GM12878 (cell line): ENCODE data around the gene APEX1. TPM values are rescaled to one million over a fixed set of nuclear protein-coding genes. Genes with fewer than 3 reads are reported as not detected.

Experiments used
- polyA plus RNA-seq, 11 experiments: library from polyadenylated mRNA; depleted of rRNA in 4 of 11; unstranded in 6 of 11; stranded (reverse) in 5 of 11; fragments of >200 nt; fragmentation: Nextera tagmentation in 4 of 11; fragmentation: Illumina TruSeq in 1 of 11; extraction: Ambion mirVana in 4 of 11; extraction: Trizol in 1 of 11; gene quantifications; 1 replicate in 1 of 11; 2 replicates in 10 of 11; pipeline versions ENCODE4 v1.2.1 to v1.2.3, GENCODE V29; 2011 to 2016; ENCODE audit warnings: inconsistent platforms in 2 of 11, missing spikeins in 2 of 11, low read depth in 1 of 11
- small RNA-seq: library from RNA; depleted of rRNA; stranded (forward); fragments of <200 nt; gene quantifications from one replicate; pipeline ENCODE3, GENCODE V24; 2014
- total RNA-seq, 4 experiments: library from RNA; depleted of rRNA in 3 of 4; stranded (reverse); fragments of >200 nt in 3 of 4; fragmentation: Illumina TruSeq in 1 of 4; extraction: Trizol in 1 of 4; gene quantifications; 2 replicates each; pipeline versions ENCODE4 v1.2.1 to v1.2.3, GENCODE V29; 2013 to 2021

The APEX1 gene
- total and polyA plus RNA-seq, 10 of the 15 experiments (the other 5 are each of a cell fraction or from before 2014, with no cell fraction given), result 115 to 407 (median 300) TPM

Small RNAs within 50 kb of the gene (small RNA-seq; reads per million reads assigned to genes)
- gene RNA5SP382, result 0.94 reads per million, percentile 29 among the genes with 10 or more reads in this experiment

Other genes with a start within 250 kb of the APEX1 start
Only the 7 nearest of the 18 such genes appear.
- gene TEP1, start 41.7 kb upstream of the APEX1 start, total RNA-seq (2014; rRNA removed), result 18.8 and 19.1 TPM in 2 replicates
- 14.8 TPM in 2 replicates for gene TEP1, start 41.7 kb upstream of the APEX1 start, total RNA-seq (2014; rRNA removed; fragmentation: Illumina TruSeq; extraction: Trizol)
- gene TEP1, start 41.7 kb upstream of the APEX1 start, total RNA-seq (2021), result 23.2 and 28.9 TPM in 2 replicates
- 20.7 and 22.1 TPM in 2 replicates for gene TEP1, start 41.7 kb upstream of the APEX1 start, polyA plus RNA-seq (2011; rRNA removed)
- 29.7 and 48.4 TPM in 2 replicates for gene TEP1, start 41.7 kb upstream of the APEX1 start, polyA plus RNA-seq (2014; fragmentation: Illumina TruSeq; extraction: Trizol)
- gene TEP1, start 41.7 kb upstream of the APEX1 start, polyA plus RNA-seq (2014; fragmentation: Nextera tagmentation; extraction: Ambion mirVana), result 1 to 10 TPM; 3.3 to 6.4 TPM
- gene TEP1, start 41.7 kb upstream of the APEX1 start, polyA plus RNA-seq (2014; rRNA removed), result 16.1 and 20.0 TPM in 2 replicates
- 1 to 10 TPM; 7.8 to 7.9 TPM for gene TEP1, start 41.7 kb upstream of the APEX1 start, polyA plus RNA-seq (2016; fragmentation: Nextera tagmentation; extraction: Ambion mirVana)
- gene KLHL33, start 19.1 kb upstream of the APEX1 start, total RNA-seq (2014; rRNA removed), result 0.11 TPM in 1 of 2 replicates, not detected in the other
- 0.05 TPM in 1 of 2 replicates, not detected in the other for gene KLHL33, start 19.1 kb upstream of the APEX1 start, total RNA-seq (2014; rRNA removed; fragmentation: Illumina TruSeq; extraction: Trizol)
- gene KLHL33, start 19.1 kb upstream of the APEX1 start, total RNA-seq (2021), result 0.08 TPM in 2 replicates
- 0.01 TPM in 2 replicates for gene KLHL33, start 19.1 kb upstream of the APEX1 start, polyA plus RNA-seq (2011; rRNA removed)
- not detected in 2 replicates for gene KLHL33, start 19.1 kb upstream of the APEX1 start, polyA plus RNA-seq (2014; fragmentation: Illumina TruSeq; extraction: Trizol)
- under 1 TPM in 1 of 2 experiments, not detected in 1; 0.02 TPM for gene KLHL33, start 19.1 kb upstream of the APEX1 start, polyA plus RNA-seq (2014; fragmentation: Nextera tagmentation; extraction: Ambion mirVana)
- 0.04 TPM in 2 replicates for gene KLHL33, start 19.1 kb upstream of the APEX1 start, polyA plus RNA-seq (2014; rRNA removed)
- gene KLHL33, start 19.1 kb upstream of the APEX1 start, polyA plus RNA-seq (2016; fragmentation: Nextera tagmentation; extraction: Ambion mirVana), result under 1 TPM in 1 of 2 experiments, not detected in 1; 0.16 TPM
- 67.1 and 78.1 TPM in 2 replicates for gene OSGEP, start 414 bp upstream of the APEX1 start, total RNA-seq (2014; rRNA removed)
- gene OSGEP, start 414 bp upstream of the APEX1 start, total RNA-seq (2014; rRNA removed; fragmentation: Illumina TruSeq; extraction: Trizol), result 47.9 and 49.2 TPM in 2 replicates
- 46.8 and 47.8 TPM in 2 replicates for gene OSGEP, start 414 bp upstream of the APEX1 start, total RNA-seq (2021)
- 49.6 and 56.2 TPM in 2 replicates for gene OSGEP, start 414 bp upstream of the APEX1 start, polyA plus RNA-seq (2011; rRNA removed)
- 49.4 and 57.1 TPM in 2 replicates for gene OSGEP, start 414 bp upstream of the APEX1 start, polyA plus RNA-seq (2014; fragmentation: Illumina TruSeq; extraction: Trizol)
- gene OSGEP, start 414 bp upstream of the APEX1 start, polyA plus RNA-seq (2014; fragmentation: Nextera tagmentation; extraction: Ambion mirVana), result 10 to 100 TPM; 48.9 to 49.4 TPM
- 85.6 and 88.8 TPM in 2 replicates for gene OSGEP, start 414 bp upstream of the APEX1 start, polyA plus RNA-seq (2014; rRNA removed)
- gene OSGEP, start 414 bp upstream of the APEX1 start, polyA plus RNA-seq (2016; fragmentation: Nextera tagmentation; extraction: Ambion mirVana), result 10 to 100 TPM; 76.9 to 88.9 TPM
- 29.3 and 29.7 TPM in 2 replicates for gene PIP4P1, start 6.2 kb downstream of the APEX1 start, total RNA-seq (2014; rRNA removed)
- 22.8 and 23.4 TPM in 2 replicates for gene PIP4P1, start 6.2 kb downstream of the APEX1 start, total RNA-seq (2014; rRNA removed; fragmentation: Illumina TruSeq; extraction: Trizol)
- 39.0 and 41.3 TPM in 2 replicates for gene PIP4P1, start 6.2 kb downstream of the APEX1 start, total RNA-seq (2021)
- gene PIP4P1, start 6.2 kb downstream of the APEX1 start, polyA plus RNA-seq (2011; rRNA removed), result 26.7 and 45.7 TPM in 2 replicates
- gene PIP4P1, start 6.2 kb downstream of the APEX1 start, polyA plus RNA-seq (2014; fragmentation: Illumina TruSeq; extraction: Trizol), result 38.1 and 45.8 TPM in 2 replicates
- gene PIP4P1, start 6.2 kb downstream of the APEX1 start, polyA plus RNA-seq (2014; fragmentation: Nextera tagmentation; extraction: Ambion mirVana), result 10 to 100 TPM; 19.1 to 41.6 TPM
- gene PIP4P1, start 6.2 kb downstream of the APEX1 start, polyA plus RNA-seq (2014; rRNA removed), result 44.4 and 47.4 TPM in 2 replicates
- gene PIP4P1, start 6.2 kb downstream of the APEX1 start, polyA plus RNA-seq (2016; fragmentation: Nextera tagmentation; extraction: Ambion mirVana), result 10 to 100 TPM; 37.7 to 43.6 TPM
- 145 and 161 TPM in 2 replicates for gene PNP, start 14.2 kb downstream of the APEX1 start, total RNA-seq (2014; rRNA removed)
- gene PNP, start 14.2 kb downstream of the APEX1 start, total RNA-seq (2014; rRNA removed; fragmentation: Illumina TruSeq; extraction: Trizol), result 185 and 198 TPM in 2 replicates
- gene PNP, start 14.2 kb downstream of the APEX1 start, total RNA-seq (2021), result 129 and 131 TPM in 2 replicates
- 202 and 215 TPM in 2 replicates for gene PNP, start 14.2 kb downstream of the APEX1 start, polyA plus RNA-seq (2011; rRNA removed)
- 196 and 211 TPM in 2 replicates for gene PNP, start 14.2 kb downstream of the APEX1 start, polyA plus RNA-seq (2014; fragmentation: Illumina TruSeq; extraction: Trizol)
- 100 to 1,000 TPM; 103 to 123 TPM for gene PNP, start 14.2 kb downstream of the APEX1 start, polyA plus RNA-seq (2014; fragmentation: Nextera tagmentation; extraction: Ambion mirVana)
- gene PNP, start 14.2 kb downstream of the APEX1 start, polyA plus RNA-seq (2014; rRNA removed), result 137 and 146 TPM in 2 replicates
- 100 to 1,000 TPM; 124 to 131 TPM for gene PNP, start 14.2 kb downstream of the APEX1 start, polyA plus RNA-seq (2016; fragmentation: Nextera tagmentation; extraction: Ambion mirVana)
- not detected in 2 replicates for gene RNASE10, start 50.3 kb downstream of the APEX1 start, total RNA-seq (2014; rRNA removed)
- gene RNASE10, start 50.3 kb downstream of the APEX1 start, total RNA-seq (2014; rRNA removed; fragmentation: Illumina TruSeq; extraction: Trizol), result not detected in 2 replicates
- gene RNASE10, start 50.3 kb downstream of the APEX1 start, total RNA-seq (2021), result 0.21 and 0.44 TPM in 2 replicates
- gene RNASE10, start 50.3 kb downstream of the APEX1 start, polyA plus RNA-seq (2011; rRNA removed), result not detected in 2 replicates
- not detected in 2 replicates for gene RNASE10, start 50.3 kb downstream of the APEX1 start, polyA plus RNA-seq (2014; fragmentation: Illumina TruSeq; extraction: Trizol)
- gene RNASE10, start 50.3 kb downstream of the APEX1 start, polyA plus RNA-seq (2014; fragmentation: Nextera tagmentation; extraction: Ambion mirVana), result not detected
- 0.19 TPM in 1 of 2 replicates, not detected in the other for gene RNASE10, start 50.3 kb downstream of the APEX1 start, polyA plus RNA-seq (2014; rRNA removed)
- gene RNASE10, start 50.3 kb downstream of the APEX1 start, polyA plus RNA-seq (2016; fragmentation: Nextera tagmentation; extraction: Ambion mirVana), result under 1 TPM; 0.13 to 0.18 TPM
- not detected in 2 replicates for gene RNASE9, start 105.8 kb downstream of the APEX1 start, total RNA-seq (2014; rRNA removed)
- gene RNASE9, start 105.8 kb downstream of the APEX1 start, total RNA-seq (2014; rRNA removed; fragmentation: Illumina TruSeq; extraction: Trizol), result not detected in 2 replicates
- not detected in 2 replicates for gene RNASE9, start 105.8 kb downstream of the APEX1 start, total RNA-seq (2021)
- not detected in 2 replicates for gene RNASE9, start 105.8 kb downstream of the APEX1 start, polyA plus RNA-seq (2011; rRNA removed)
- gene RNASE9, start 105.8 kb downstream of the APEX1 start, polyA plus RNA-seq (2014; fragmentation: Illumina TruSeq; extraction: Trizol), result not detected in 2 replicates
- not detected for gene RNASE9, start 105.8 kb downstream of the APEX1 start, polyA plus RNA-seq (2014; fragmentation: Nextera tagmentation; extraction: Ambion mirVana)
- gene RNASE9, start 105.8 kb downstream of the APEX1 start, polyA plus RNA-seq (2014; rRNA removed), result not detected in 2 replicates
- gene RNASE9, start 105.8 kb downstream of the APEX1 start, polyA plus RNA-seq (2016; fragmentation: Nextera tagmentation; extraction: Ambion mirVana), result not detected